Uterus (tissue), 4 donors: ENCODE data around the gene NELL2. TPM values are rescaled to one million over a fixed set of nuclear protein-coding genes. Genes with fewer than 3 reads are reported as not detected.

Experiments
- DNase-seq, 2 donors: peaks; one replicate each; pipeline ENCODE4 v3.0.0-alpha.2; 2019 to 2020
- H3K27ac ChIP-seq, 2 donors: fragments of 200-600 bp; sonication (generic); 1 replicate in 1 of 2; 2 replicates in 1 of 2; pipeline ENCODE4 v1.5.1; 2016 to 2018
- H3K27me3 ChIP-seq, 2 donors: fragments of 200-600 bp; sonication (generic); one replicate each; pipeline ENCODE4 v1.5.1; 2018 to 2019; ENCODE audit warnings: control low read depth in 1 of 2
- H3K36me3 ChIP-seq, 2 donors: fragments of 200-600 bp; sonication (generic); one replicate each; pipeline ENCODE4 v1.5.1; 2019; ENCODE audit warnings: control low read depth in 1 of 2
- H3K4me1 ChIP-seq, 2 donors: fragments of 200-600 bp; sonication (generic); one replicate each; pipeline ENCODE4 v1.5.1; 2018 to 2019; ENCODE audit warnings: control low read depth in 1 of 2
- H3K4me3 ChIP-seq, 2 donors: fragments of 200-600 bp; sonication (generic); 1 replicate in 1 of 2; 2 replicates in 1 of 2; pipeline ENCODE4 v1.5.1; 2018 to 2019; ENCODE audit warnings: mild to moderate bottlenecking in 1 of 2
- H3K9me3 ChIP-seq, 2 donors: fragments of 200-600 bp; sonication (generic); one replicate each; pipeline ENCODE4 v1.5.1; 2019; ENCODE audit warnings: control low read depth in 1 of 2
- CTCF ChIP-seq, 4 experiments: fragments of 200-600 bp in 2 of 4; fragments of 450-650 bp in 2 of 4; sonication (generic) in 2 of 4; IDR thresholded peaks; one replicate each; pipeline ENCODE4 v1.5.1; 2016 to 2019; ENCODE audit warnings: antibody characterized with exemption in 4 of 4, mild to moderate bottlenecking in 2 of 4, moderate library complexity in 1 of 4
- POLR2A ChIP-seq, 2 donors: fragments of 450-650 bp; IDR thresholded peaks; one replicate each; pipeline ENCODE4 v1.6.1; 2016; ENCODE audit warnings: antibody characterized with exemption in 2 of 2, mild to moderate bottlenecking in 1 of 2, moderate library complexity in 1 of 2
- intact Hi-C: fragments of 100-400 bp; cut with DNase I; formaldehyde crosslinking; loops from one replicate; pipeline ENCODE4 v1.15.1; 2023; ENCODE audit warnings: low total_unique reads
- total RNA-seq, 4 donors: library from RNA; depleted of rRNA in 3 of 4; stranded (reverse); fragments of >200 nt in 3 of 4; gene quantifications; one replicate each; pipeline versions ENCODE4 v1.1.0 to v1.2.4, GENCODE V29; 2014 to 2023
- donor health status: DM: yes; HTN: yes; CAD: no.

The NELL2 gene
- total RNA-seq, 4 donors from 2014 or later = 0.29 to 34.6 (median 1.3) TPM; not detected in 1

- no peak for DNase-seq
- Histone ChIP-seq H3K4me3 (no peak overlapping the region), H3K4me1 (no peaks in the 10 kb centered on the region), H3K36me3 (no peaks in the 10 kb centered on the region), H3K27me3 (no peaks in the 10 kb centered on the region), H3K9me3 (no peaks in the 10 kb centered on the region), H3K27ac (no peak overlapping the region)
- intact Hi-C loops = no loop called here
- TF ChIP-seq CTCF (IDR thresholded peaks at IDR 0.05) (no peak), POLR2A (IDR thresholded peaks at IDR 0.05) (no peak)
Measured at GRCh38 chr12:44488180-44488579, 387.9 kb downstream of the NELL2 start.

GRCh38 chr12:44484862-44485261, 391.3 kb downstream of the NELL2 start:
- intact Hi-C loops = no loop called here
- Histone ChIP-seq H3K4me1 (no peaks in the 10 kb centered on the region), H3K4me3 (no peak overlapping the region), H3K27ac (no peak overlapping the region), H3K36me3 (no peaks in the 10 kb centered on the region), H3K9me3 (no peaks in the 10 kb centered on the region), H3K27me3 (no peaks in the 10 kb centered on the region)
- no peak for DNase-seq
- TF ChIP-seq POLR2A (IDR thresholded peaks at IDR 0.05) = no peak
- no peak for TF ChIP-seq CTCF (IDR thresholded peaks at IDR 0.05)

GRCh38 chr12:44477331-44477980, 398.7 kb downstream of the NELL2 start:
- no peak for DNase-seq
- no peaks in the 10 kb centered on the region for H3K27me3 ChIP-seq
- H3K27ac ChIP-seq = no peak overlapping the region
- no peaks in the 10 kb centered on the region for H3K9me3 ChIP-seq
- H3K4me3 ChIP-seq = no peak overlapping the region
- H3K36me3 ChIP-seq = no peaks in the 10 kb centered on the region
- H3K4me1 ChIP-seq = no peaks in the 10 kb centered on the region
- intact Hi-C loops = no loop called here
- TF ChIP-seq POLR2A (IDR thresholded peaks at IDR 0.05) (no peak), CTCF (IDR thresholded peaks at IDR 0.05) (no peak)

GRCh38 chr12:44476683-44477082, 399.4 kb downstream of the NELL2 start:
- TF ChIP-seq POLR2A (IDR thresholded peaks at IDR 0.05) (no peak), CTCF (IDR thresholded peaks at IDR 0.05) (no peak)
- no peak for DNase-seq
- Histone ChIP-seq H3K27ac (no peak overlapping the region), H3K4me3 (no peak overlapping the region), H3K27me3 (no peaks in the 10 kb centered on the region), H3K36me3 (no peaks in the 10 kb centered on the region), H3K4me1 (no peaks in the 10 kb centered on the region), H3K9me3 (no peaks in the 10 kb centered on the region)
- intact Hi-C loops = no loop called here

GRCh38 chr12:44465139-44465538, 411.0 kb downstream of the NELL2 start:
- Histone ChIP-seq H3K27me3 (no peaks in the 10 kb centered on the region), H3K4me1 (no peaks in the 10 kb centered on the region), H3K27ac (no peak overlapping the region), H3K9me3 (no peaks in the 10 kb centered on the region), H3K4me3 (no peak overlapping the region), H3K36me3 (no peaks in the 10 kb centered on the region)
- TF ChIP-seq CTCF (IDR thresholded peaks at IDR 0.05) (no peak), POLR2A (IDR thresholded peaks at IDR 0.05) (no peak)
- DNase-seq = no peak
- intact Hi-C loops = no loop called here
